MCF 10A (cell line): Measurements from ENCODE around the gene U2SURP. TPM values are rescaled to one million over a fixed set of nuclear protein-coding genes. Genes with fewer than 3 reads are reported as not detected.

Source experiments
- BruUV-seq: library from RNA; stranded (reverse); fragments of 400-500 nt; replicated peaks from 2 replicates; lab custom pipeline; 2021; lab: Mats Ljungman, UMichigan
- CTCF ChIA-PET: fragments of 300-600 bp; sonication (Branson Sonifier 250); formaldehyde crosslinking; extraction: SDS; loops from one replicate; lab custom pipeline; 2021; ENCODE audit warnings: antibody characterized with exemption, inconsistent platforms; lab: Yijun Ruan, JAX
- POLR2A ChIA-PET: fragments of 300-600, 350-650 bp; sonication (Branson Sonifier 250); formaldehyde crosslinking; extraction: SDS; loops from one replicate; lab custom pipeline; 2020; ENCODE audit warnings: antibody characterized with exemption, inconsistent platforms; lab: Yijun Ruan, JAX
- DNase-seq: peaks from one replicate; pipeline ENCODE4 v3.0.0-alpha.2; 2018; ENCODE audit not compliant: unreplicated experiment
- H3K27ac Mint-ChIP-seq: one replicate; pipeline ENCODE4 v1.8.0; 2022; ENCODE audit warnings: mild to moderate bottlenecking, low read depth, mixed read lengths; ENCODE audit not compliant: unreplicated experiment
- H3K27me3 Mint-ChIP-seq: one replicate; pipeline ENCODE4 v1.8.0; 2022; ENCODE audit warnings: mixed read lengths; ENCODE audit not compliant: insufficient read depth, unreplicated experiment
- H3K36me3 Mint-ChIP-seq: one replicate; pipeline ENCODE4 v1.8.0; 2022; ENCODE audit warnings: mild to moderate bottlenecking, moderate library complexity, mixed read lengths; ENCODE audit not compliant: insufficient read depth, unreplicated experiment
- H3K4me1 Mint-ChIP-seq: one replicate; pipeline ENCODE4 v1.8.0; 2022; ENCODE audit warnings: mixed read lengths; ENCODE audit not compliant: insufficient read depth, unreplicated experiment
- H3K4me3 Mint-ChIP-seq: one replicate; pipeline ENCODE4 v1.8.0; 2022; ENCODE audit warnings: mild to moderate bottlenecking, moderate library complexity, mixed read lengths; ENCODE audit not compliant: unreplicated experiment
- H3K9me3 Mint-ChIP-seq: one replicate; pipeline ENCODE4 v1.8.0; 2022; ENCODE audit warnings: mixed read lengths; ENCODE audit not compliant: unreplicated experiment
- CTCF ChIP-seq: fragments of 200-600 bp; IDR thresholded peaks from one replicate; pipeline ENCODE4 v1.8.0; 2022; ENCODE audit warnings: antibody characterized with exemption, mild to moderate bottlenecking; ENCODE audit not compliant: unreplicated experiment
- intact Hi-C: fragments of 100-400 bp; cut with micrococcal nuclease; formaldehyde crosslinking; loops from 2 replicates; pipeline ENCODE4 v1.14.1; 2022
- total RNA-seq: library from RNA; stranded (reverse); gene quantifications from 2 replicates; pipeline ENCODE4 v1.2.3, GENCODE V29; 2022

The U2SURP gene
- total RNA-seq, 1 experiment from 2014 or later = 146 TPM

DNA sequence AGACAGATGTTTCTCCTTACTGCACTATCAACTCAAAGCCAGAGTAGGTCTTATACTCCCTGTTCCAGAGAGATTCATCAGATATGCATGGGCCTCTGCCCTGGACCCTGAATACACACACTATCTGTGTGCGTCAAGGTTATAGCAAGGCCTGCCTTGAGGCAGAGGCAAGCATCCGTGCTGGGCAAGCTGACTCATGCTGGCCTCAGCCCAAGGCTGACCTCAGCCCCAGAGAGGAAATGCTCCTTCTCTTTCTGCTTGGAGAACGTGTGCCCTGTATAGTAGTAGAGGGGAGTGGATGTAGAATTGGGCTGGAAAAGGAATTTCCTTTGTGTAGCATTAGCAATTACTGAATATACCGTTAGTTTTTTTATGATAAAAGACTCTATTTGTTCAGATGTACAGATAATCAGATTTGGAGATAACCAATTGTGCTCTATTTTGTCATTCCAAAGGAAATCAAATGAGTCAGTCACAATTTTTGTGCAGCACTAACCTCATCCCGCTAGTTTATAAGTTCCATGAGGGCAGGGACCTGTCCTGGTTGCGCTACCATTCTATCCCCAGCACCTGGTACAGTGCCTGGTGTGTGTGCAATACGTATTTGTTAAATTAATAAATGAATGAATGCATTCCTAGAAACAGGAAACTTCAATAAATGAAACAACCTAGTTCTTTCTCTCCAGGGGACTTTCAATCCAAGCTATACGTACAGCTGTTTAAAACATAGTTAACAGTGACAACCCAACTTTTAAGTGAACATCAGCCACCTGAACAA, 24.6 kb upstream of the U2SURP start:
- H3K27ac Mint-ChIP-seq = peak overlapping the region; percentile 9
- peak; percentile 92 for DNase-seq
- ChIA-PET POLR2A (interaction anchor here (0.6 to 1.9 kb wide), 6 partner anchors 11 to 399 kb away, joined by 3 to 6 read pairs (median 4); partner anchors contain the start of gene U2SURP), CTCF (interaction anchor here (0.5 to 3.2 kb wide), 5 partner anchors 23 to 148 kb away, joined by 3 to 28 read pairs (median 5); no protein-coding TSS in a partner anchor)
- no peaks in the 10 kb centered on the region for H3K9me3 Mint-ChIP-seq
- no peaks in the 10 kb centered on the region for H3K36me3 Mint-ChIP-seq
- intact Hi-C loops = no loop called here
- H3K4me1 Mint-ChIP-seq = peaks cover 5% of the 10 kb centered on the region
- no peaks in the 10 kb centered on the region for H3K27me3 Mint-ChIP-seq
- H3K4me3 Mint-ChIP-seq = no peak overlapping the region
- no TSS peak for BruUV-seq
- TF ChIP-seq CTCF = no peak

DNA sequence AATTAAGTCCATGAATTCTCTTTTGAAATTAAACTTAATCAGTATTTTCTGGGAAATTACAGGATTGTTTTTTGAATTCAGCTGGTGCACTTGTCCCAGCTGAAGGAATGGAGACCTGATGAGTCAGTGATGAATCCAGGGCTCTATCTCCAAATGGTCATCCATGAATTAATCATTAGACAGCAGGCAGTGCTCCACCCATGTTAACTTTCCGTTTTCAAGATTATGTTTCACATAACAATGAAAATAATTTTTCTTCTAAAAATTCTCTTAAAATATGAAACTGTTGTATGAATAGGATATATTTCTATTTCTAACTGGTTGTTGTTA, 24.0 kb upstream of the U2SURP start:
- H3K9me3 Mint-ChIP-seq = no peaks in the 10 kb centered on the region
- H3K4me1 Mint-ChIP-seq = peaks cover 5% of the 10 kb centered on the region
- ChIA-PET POLR2A (interaction anchor here (0.6 to 1.9 kb wide), 5 partner anchors 12 to 400 kb away, joined by 3 to 6 read pairs (median 4); no protein-coding TSS in a partner anchor), CTCF (interaction anchor here (0.5 to 3.2 kb wide), 6 partner anchors 14 to 321 kb away, joined by 3 to 28 read pairs (median 3); no protein-coding TSS in a partner anchor)
- peak overlapping the region; percentile 9 for H3K27ac Mint-ChIP-seq
- BruUV-seq = no TSS peak
- intact Hi-C loops = no loop called here
- H3K4me3 Mint-ChIP-seq = no peak overlapping the region
- H3K27me3 Mint-ChIP-seq = peaks cover 2% of the 10 kb centered on the region
- no peaks in the 10 kb centered on the region for H3K36me3 Mint-ChIP-seq
- DNase-seq = no peak
- TF ChIP-seq CTCF = no peak

- H3K27me3 Mint-ChIP-seq = peaks cover 11% of the 10 kb centered on the region
- H3K4me3 Mint-ChIP-seq = no peak overlapping the region
- no TSS peak for BruUV-seq
- H3K9me3 Mint-ChIP-seq = no peaks in the 10 kb centered on the region
- intact Hi-C loops = no loop called here
- POLR2A ChIA-PET = interaction anchor here (3.2 kb wide), 1 partner anchor 20 kb away, joined by 13 read pairs; the partner anchor contains the start of gene U2SURP
- TF ChIP-seq CTCF = no peak
- CTCF ChIA-PET = interaction anchor here (0.6 to 5.5 kb wide), 3 partner anchors 11 to 152 kb away, joined by 3 to 115 read pairs (median 4); no protein-coding TSS in a partner anchor
- no peak overlapping the region for H3K27ac Mint-ChIP-seq
- no peaks in the 10 kb centered on the region for H3K36me3 Mint-ChIP-seq
- H3K4me1 Mint-ChIP-seq = peaks cover 5% of the 10 kb centered on the region
- DNase-seq = no peak
These were observed 20.3 kb upstream of the U2SURP start for GRCh38 chr3:142981108-142981507.

- no peak for DNase-seq
- Mint-ChIP-seq H3K27ac (no peak overlapping the region), H3K9me3 (no peaks in the 10 kb centered on the region), H3K27me3 (peaks cover 11% of the 10 kb centered on the region), H3K36me3 (no peaks in the 10 kb centered on the region), H3K4me1 (no peaks in the 10 kb centered on the region), H3K4me3 (no peak overlapping the region)
- BruUV-seq = no TSS peak
- no peak for TF ChIP-seq CTCF
- ChIA-PET POLR2A (interaction anchor here (0.8 to 3.2 kb wide), 2 partner anchors 19 to 32 kb away, joined by 3 to 13 read pairs; partner anchors contain the start of gene U2SURP), CTCF (interaction anchor here (5.5 kb wide), 1 partner anchor 154 kb away, joined by 115 read pairs; no protein-coding TSS in a partner anchor)
- intact Hi-C loops = no loop called here
These were observed 19.2 kb upstream of the U2SURP start for GRCh38 chr3:142982038-142982773.
